ENCODE measurements around the gene DNAJB7. TPM values are rescaled to one million over a fixed set of nuclear protein-coding genes. Genes with fewer than 3 reads are reported as not detected.
A peak's percentile ranks its signal among the peaks of the same experiment; 100 is the strongest.
"Not testable (repeated sequence)": the region's sequence is repeated elsewhere in the genome, so short reads cannot be mapped to it uniquely, and the experiment has no call there.

Gene DNAJB7
- total and polyA plus RNA-seq, 10 of the 15 experiments (the other 5 are each of a cell fraction or from before 2014, with no cell fraction given), result 0.03 to 0.70 (median 0.29) TPM; not detected in 6

DNA sequence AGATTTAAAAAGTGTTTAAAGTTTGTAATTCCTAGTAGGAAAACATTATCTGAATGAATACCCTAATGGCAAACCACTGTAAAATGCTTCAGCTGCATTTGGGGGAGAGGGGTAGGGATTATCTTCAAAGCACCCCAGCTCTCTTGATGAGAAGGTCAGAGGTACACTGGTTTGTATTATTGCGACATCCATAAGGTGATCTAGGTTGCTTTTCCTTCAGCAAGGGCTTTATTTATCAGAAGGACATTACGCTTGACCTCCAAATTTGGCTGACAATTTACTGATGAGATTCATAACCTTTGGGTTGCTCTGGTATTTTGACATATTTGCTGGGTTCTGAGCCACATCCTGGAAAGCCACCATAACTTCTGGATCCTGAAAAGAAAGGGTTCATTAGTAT, 35.6 kb downstream of the DNAJB7 start:
- DNase-seq (ENCODE audit: low read depth, low spot score); H3K27ac ChIP-seq (ENCODE audit: control insufficient read depth, insufficient read depth); in situ Hi-C loops (cut with MboI); H3K9me3 ChIP-seq (replicated peaks; ENCODE audit: control insufficient read depth, insufficient read depth, low read length); CTCF ChIA-PET; H3K4me2 ChIP-seq (ENCODE audit: control insufficient read depth, insufficient read depth); H3K4me3 ChIP-seq; H3K27me3 ChIP-seq (replicated peaks in 1 of 2; ENCODE audit: control insufficient read depth in 2 of 2, insufficient read depth in 2 of 2, low read length in 1 of 2); SMC1A ChIA-PET (ENCODE audit: uncharacterized antibody, unreplicated experiment); H3K79me2 ChIP-seq (ENCODE audit: control insufficient read depth, insufficient read depth, low read length); FAIRE-seq; ATAC-seq; H4K20me1 ChIP-seq (ENCODE audit: control insufficient read depth, insufficient read depth); H3K4me1 ChIP-seq (ENCODE audit: control insufficient read depth, insufficient read depth, low read length); H2AFZ ChIP-seq (ENCODE audit: control insufficient read depth, low read depth, low read length); intact Hi-C loops (cut with micrococcal nuclease; ENCODE audit: unreplicated experiment); H3K9ac ChIP-seq (ENCODE audit: control insufficient read depth, insufficient read depth, low read length): not testable (repeated sequence)
- TSS peak; percentile 83 for BruUV-seq (replicated peaks)
- RAD21 ChIA-PET (ENCODE audit: unreplicated experiment), result interaction anchor here (1.0 kb wide), 1 partner anchor 10 kb away, joined by 3 read pairs; no protein-coding TSS in a partner anchor
- POLR2A ChIA-PET, result interaction anchor here (0.8 kb wide), 1 partner anchor 28 kb away, joined by 3 read pairs; no protein-coding TSS in a partner anchor
- WGBS (ENCODE audit: insufficient coverage, insufficient replicate concordance, low lambda C conversion rate, missing lambda C conversion rate), result 100% methylated on average over 2 of the region's 2 CpGs
- H3K36me3 ChIP-seq (ENCODE audit: control insufficient read depth in 2 of 2, insufficient read depth in 2 of 2, low read length in 1 of 2), result peaks cover 0 to 22% of the 10 kb centered on the region in 2 experiments; a peak in 3 of 4 replicates

GRCh38 chr22:40823426-40823825, 38.5 kb downstream of the DNAJB7 start:
- in situ Hi-C loops (cut with MboI), result no loop called here
- H2AFZ ChIP-seq (ENCODE audit: control insufficient read depth, low read depth, low read length), result no peak overlapping the region
- intact Hi-C loops (cut with micrococcal nuclease; ENCODE audit: unreplicated experiment), result no loop called here
- H3K9ac ChIP-seq (ENCODE audit: control insufficient read depth, insufficient read depth, low read length), result no peak overlapping the region
- 60% methylated on average over 1 of the region's 1 CpG for WGBS (ENCODE audit: insufficient coverage, insufficient replicate concordance, low lambda C conversion rate, missing lambda C conversion rate)
- H4K20me1 ChIP-seq (ENCODE audit: control insufficient read depth, insufficient read depth), result no peaks in the 10 kb centered on the region
- ChIA-PET SMC1A (ENCODE audit: uncharacterized antibody, unreplicated experiment) (interaction anchor here (0.7 to 1.4 kb wide), 4 partner anchors 11 to 99 kb away, joined by 3 to 6 read pairs (median 4); no protein-coding TSS in a partner anchor), CTCF (interaction anchor here (1.6 to 2.3 kb wide), 2 partner anchors 10 to 140 kb away, joined by 3 to 6 read pairs; no protein-coding TSS in a partner anchor), POLR2A (interaction anchor here (0.6 to 0.7 kb wide), 2 partner anchors 38 to 717 kb away, joined by 3 to 4 read pairs; partner anchors contain the start of gene DNAJB7), RAD21 (ENCODE audit: unreplicated experiment) (interaction anchor here (1.0 kb wide), 1 partner anchor 76 kb away, joined by 3 read pairs; no protein-coding TSS in a partner anchor)
- peaks cover 9% of the 10 kb centered on the region for H3K79me2 ChIP-seq (ENCODE audit: control insufficient read depth, insufficient read depth, low read length)
- H3K27me3 ChIP-seq (replicated peaks in 1 of 2; ENCODE audit: control insufficient read depth in 2 of 2, insufficient read depth in 2 of 2, low read length in 1 of 2), result no peaks in the 10 kb centered on the region
- no peaks in the 10 kb centered on the region for H3K9me3 ChIP-seq (replicated peaks; ENCODE audit: control insufficient read depth, insufficient read depth, low read length)
- ATAC-seq (no peak), FAIRE-seq (no peak), DNase-seq (ENCODE audit: low read depth, low spot score) (no peak)
- no TSS peak for BruUV-seq (replicated peaks)
- no peak overlapping the region for H3K27ac ChIP-seq (ENCODE audit: control insufficient read depth, insufficient read depth)
- TF ChIP-seq CBX3 (IDR thresholded peaks at IDR 0.05; ENCODE audit: borderline replicate concordance, low read depth), result no peak
- H3K4me1 ChIP-seq (ENCODE audit: control insufficient read depth, insufficient read depth, low read length), result no peaks in the 10 kb centered on the region
- no peak overlapping the region for H3K4me3 ChIP-seq
- peaks cover 0 to 13% of the 10 kb centered on the region in 2 experiments; a peak in 2 of 4 replicates for H3K36me3 ChIP-seq (ENCODE audit: control insufficient read depth in 2 of 2, insufficient read depth in 2 of 2, low read length in 1 of 2)
- H3K4me2 ChIP-seq (ENCODE audit: control insufficient read depth, insufficient read depth), result no peak overlapping the region
